GM21360 (cell line): ENCODE results near the gene RALGDS.

ENCODE experiments used
- ATAC-seq: cut with Tn5 transposase; IDR thresholded peaks from one replicate; pipeline ENCODE4 v1.9.1; 2021; ENCODE audit warnings: mild to moderate bottlenecking, moderate library complexity; ENCODE audit not compliant: unreplicated experiment

RALGDS gene

GRCh38 chr9:133120501-133121197 is 391 bp downstream of the RALGDS start:
- ATAC-seq, result no peak

- ATAC-seq, result no peak
Measured at GRCh38 chr9:133119846-133120500, 1.1 kb downstream of the RALGDS start.

GRCh38 chr9:133119103-133119845 is 1.8 kb downstream of the RALGDS start:
- ATAC-seq, result no peak

- ATAC-seq, result no peak
Measured at GRCh38 chr9:133118568-133118967, 2.5 kb downstream of the RALGDS start.

- ATAC-seq, result no peak
Measured at GRCh38 chr9:133118179-133118520, 2.9 kb downstream of the RALGDS start.

GRCh38 chr9:133117271-133118178 is 3.5 kb downstream of the RALGDS start:
- no peak for ATAC-seq

- ATAC-seq, result no peak
Measured at GRCh38 chr9:133116346-133117231, 4.5 kb downstream of the RALGDS start.

- ATAC-seq, result peak; percentile 70
Measured at GRCh38 chr9:133115604-133116345, 5.3 kb downstream of the RALGDS start.

GRCh38 chr9:133114886-133115603 is 6.0 kb downstream of the RALGDS start:
- ATAC-seq, result no peak

GRCh38 chr9:133113949-133114885 is 6.8 kb downstream of the RALGDS start:
- no peak for ATAC-seq

- ATAC-seq, result no peak
Measured at GRCh38 chr9:133113163-133113948, 7.7 kb downstream of the RALGDS start.

- no peak for ATAC-seq
Measured at GRCh38 chr9:133112663-133113026, 8.4 kb downstream of the RALGDS start.

GRCh38 chr9:133111808-133112662 is 9.0 kb downstream of the RALGDS start:
- ATAC-seq, result no peak

- ATAC-seq, result no peak
Measured at GRCh38 chr9:133109931-133110650, 10.9 kb downstream of the RALGDS start.
